ENCODE measurements around the gene MAMDC2.

Gene MAMDC2

DNA sequence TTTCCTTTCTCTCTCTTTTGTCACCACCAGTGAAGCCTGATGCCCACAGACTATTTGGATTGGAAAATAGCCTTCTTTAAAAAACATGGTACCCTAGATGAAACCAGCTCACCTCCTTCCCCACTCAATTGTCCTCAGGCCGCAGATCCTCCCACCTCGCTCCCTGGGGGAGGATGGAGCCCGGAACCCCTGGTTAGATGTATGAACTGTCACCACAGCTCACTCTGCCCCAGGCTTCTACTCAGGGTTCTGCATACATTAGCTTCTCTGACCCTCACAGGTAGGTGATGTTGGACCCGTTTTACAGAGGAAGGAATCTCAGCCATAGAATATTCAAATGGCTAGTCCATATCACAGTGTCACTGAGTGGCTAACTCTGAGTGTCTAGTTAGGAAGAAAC lies 1.8 kb downstream of the MAMDC2 start:
- no peak overlapping the region for H3K18ac ChIP-seq (ENCODE audit: low read depth in 1 of 2, low read length in 2 of 2)
- no peak overlapping the region for H4K91ac ChIP-seq (ENCODE audit: low read length)
- H3K27me3 ChIP-seq (ENCODE audit: control insufficient read depth in 1 of 2, insufficient read depth in 1 of 2, low read length in 2 of 2), result peaks cover 0 to 28% of the 10 kb centered on the region in 2 experiments
- no peak overlapping the region for H3K9ac ChIP-seq (ENCODE audit: low read length)
- H3K27ac ChIP-seq (ENCODE audit: low read length, poor library complexity, severe bottlenecking), result peak overlapping the region; percentile 97
- no peak overlapping the region for H3K23ac ChIP-seq (ENCODE audit: low read length in 2 of 2)
- peak overlapping the region; percentile 98 for H2AK5ac ChIP-seq (ENCODE audit: low read length, severe bottlenecking)
- peaks cover 30% of the 10 kb centered on the region for H3K4me1 ChIP-seq (ENCODE audit: control insufficient read depth, insufficient read depth, low read depth, low read length)
- H3K36me3 ChIP-seq (ENCODE audit: control insufficient read depth in 1 of 2, insufficient read depth in 2 of 2, low read depth in 1 of 2, low read length in 2 of 2), result peaks cover 0 to 12% of the 10 kb centered on the region in 2 experiments
- H3K79me1 ChIP-seq (replicated peaks; ENCODE audit: low read length, poor library complexity, severe bottlenecking), result peaks cover 7% of the 10 kb centered on the region
- no peaks in the 10 kb centered on the region for H3K9me3 ChIP-seq (ENCODE audit: control insufficient read depth, low read length)
- no peak overlapping the region for H2AFZ ChIP-seq (ENCODE audit: low read depth, low read length)
- no peak for DNase-seq
- WGBS, result 98% methylated on average over 3 of the region's 4 CpGs
- H3K4me3 ChIP-seq (ENCODE audit: insufficient read depth in 1 of 2, low read depth in 1 of 2, low read length in 2 of 2), result no peak overlapping the region
- no peak overlapping the region for H3K14ac ChIP-seq (ENCODE audit: low read length in 2 of 2)
- H4K8ac ChIP-seq (ENCODE audit: low read length), result no peak overlapping the region
- peak overlapping the region; percentile 39 for H2BK5ac ChIP-seq (ENCODE audit: low read depth, low read length, poor library complexity, severe bottlenecking)
- H3K4me2 ChIP-seq (ENCODE audit: low read length, poor library complexity, severe bottlenecking), result peak overlapping the region; percentile 74
- H2BK12ac ChIP-seq (ENCODE audit: low read length in 2 of 2), result no peak overlapping the region
- H2BK15ac ChIP-seq (ENCODE audit: low read depth, poor library complexity, severe bottlenecking), result no peak overlapping the region
- H2BK120ac ChIP-seq (ENCODE audit: low read depth, low read length), result no peak overlapping the region
- H3K4ac ChIP-seq (ENCODE audit: low read depth in 1 of 2, low read length in 2 of 2), result no peak overlapping the region

DNA sequence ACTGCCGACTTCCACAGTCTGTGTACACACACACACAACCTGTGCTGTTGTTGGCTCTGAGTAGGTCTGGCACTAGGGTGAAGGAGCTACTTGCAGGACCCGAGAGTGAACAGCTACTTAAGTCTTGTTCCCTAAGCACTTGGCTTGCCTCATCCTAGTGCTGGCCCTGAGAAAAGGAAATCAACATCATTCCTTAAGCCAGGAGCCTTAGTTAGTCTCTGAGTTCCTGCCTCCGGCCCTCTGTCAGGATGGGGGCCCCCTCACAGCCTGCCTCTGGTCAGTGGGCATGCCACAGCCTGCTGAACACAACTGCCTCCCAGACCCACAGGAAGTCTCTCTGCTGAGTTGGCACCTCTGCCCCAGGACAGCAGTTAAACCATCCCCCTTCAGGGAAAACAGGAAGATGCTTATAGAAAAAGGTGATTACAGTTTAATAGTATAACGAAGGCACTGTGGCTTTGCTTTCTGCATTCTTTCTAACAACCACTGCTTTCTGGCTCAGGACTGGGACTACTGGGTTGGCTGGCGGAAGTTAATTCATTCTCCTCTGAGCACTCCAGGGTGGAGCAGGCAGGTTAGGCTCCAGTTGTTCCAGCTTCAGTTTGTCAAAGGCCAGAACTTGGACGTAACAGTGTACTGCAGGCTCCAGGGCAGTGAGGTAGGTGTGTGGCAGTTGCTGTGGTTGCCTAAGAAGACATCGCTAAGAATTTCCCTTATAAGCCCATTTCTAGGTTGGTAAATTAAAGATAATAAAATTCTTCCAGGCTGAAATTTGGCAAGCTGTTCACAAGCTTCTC lies 2.8 kb downstream of the MAMDC2 start:
- Histone ChIP-seq H3K18ac (ENCODE audit: low read depth in 1 of 2, low read length in 2 of 2) (no peak overlapping the region), H3K14ac (ENCODE audit: low read length in 2 of 2) (peak overlapping the region in 1 of 2 experiments; percentile 68)

DNA sequence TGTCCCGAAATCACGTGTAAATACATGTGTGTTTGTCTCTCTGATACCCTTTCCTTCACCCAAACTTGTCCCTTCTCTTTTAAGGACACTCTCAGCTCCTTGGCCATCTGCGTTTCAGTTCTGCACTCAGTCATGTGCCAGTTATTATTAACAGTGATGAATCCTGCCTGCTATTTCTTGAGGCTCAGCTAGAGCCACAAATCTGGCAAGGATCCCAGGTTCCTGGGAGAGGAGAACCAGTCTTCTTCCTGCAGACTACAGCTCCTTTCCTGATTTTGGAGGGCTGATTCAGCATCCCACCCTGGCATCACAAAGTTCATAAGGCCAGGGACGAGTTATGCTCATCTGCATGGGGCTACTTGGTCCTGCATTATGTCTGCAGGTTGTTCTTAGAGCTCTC lies 5.6 kb downstream of the MAMDC2 start:
- Histone ChIP-seq H2AK5ac (ENCODE audit: low read length, severe bottlenecking) (no peak overlapping the region), H2BK120ac (ENCODE audit: low read depth, low read length) (no peak overlapping the region), H4K91ac (ENCODE audit: low read length) (no peak overlapping the region), H3K4me1 (ENCODE audit: control insufficient read depth, insufficient read depth, low read depth, low read length) (peaks cover 31% of the 10 kb centered on the region), H4K8ac (ENCODE audit: low read length) (no peak overlapping the region), H2BK15ac (ENCODE audit: low read depth, poor library complexity, severe bottlenecking) (no peak overlapping the region), H2BK5ac (ENCODE audit: low read depth, low read length, poor library complexity, severe bottlenecking) (no peak overlapping the region), H3K23ac (ENCODE audit: low read length in 2 of 2) (no peak overlapping the region), H3K9me3 (ENCODE audit: control insufficient read depth, low read length) (no peaks in the 10 kb centered on the region), H3K4ac (ENCODE audit: low read depth in 1 of 2, low read length in 2 of 2) (no peak overlapping the region), H2AFZ (ENCODE audit: low read depth, low read length) (no peak overlapping the region), H3K4me3 (ENCODE audit: insufficient read depth in 1 of 2, low read depth in 1 of 2, low read length in 2 of 2) (peak overlapping the region in 1 of 2 experiments; percentile 51), H3K4me2 (ENCODE audit: low read length, poor library complexity, severe bottlenecking) (no peak overlapping the region), H3K27me3 (ENCODE audit: control insufficient read depth in 1 of 2, insufficient read depth in 1 of 2, low read length in 2 of 2) (peaks cover 0 to 10% of the 10 kb centered on the region in 2 experiments), H3K36me3 (ENCODE audit: control insufficient read depth in 1 of 2, insufficient read depth in 2 of 2, low read depth in 1 of 2, low read length in 2 of 2) (peaks cover 0 to 15% of the 10 kb centered on the region in 2 experiments), H2BK12ac (ENCODE audit: low read length in 2 of 2) (no peak overlapping the region), H3K9ac (ENCODE audit: low read length) (peak overlapping the region; percentile 56), H3K27ac (ENCODE audit: low read length, poor library complexity, severe bottlenecking) (peak overlapping the region; percentile 38), H3K14ac (ENCODE audit: low read length in 2 of 2) (no peak overlapping the region), H3K79me1 (replicated peaks; ENCODE audit: low read length, poor library complexity, severe bottlenecking) (peaks cover 5% of the 10 kb centered on the region), H3K18ac (ENCODE audit: low read depth in 1 of 2, low read length in 2 of 2) (no peak overlapping the region)
- peak; percentile 46 for DNase-seq
- 90% methylated on average over 4 of the region's 4 CpGs for WGBS

More for the DNA sequence above, 2.8 kb downstream of the MAMDC2 start:
- H2AFZ ChIP-seq (ENCODE audit: low read depth, low read length), result no peak overlapping the region
- H2BK12ac ChIP-seq (ENCODE audit: low read length in 2 of 2), result peak overlapping the region; percentile 52 to 64
- H3K4ac ChIP-seq (ENCODE audit: low read depth in 1 of 2, low read length in 2 of 2), result no peak overlapping the region
- peak overlapping the region; percentile 97 for H3K27ac ChIP-seq (ENCODE audit: low read length, poor library complexity, severe bottlenecking)
- no peak overlapping the region for H4K8ac ChIP-seq (ENCODE audit: low read length)
- H3K9me3 ChIP-seq (ENCODE audit: control insufficient read depth, low read length), result no peaks in the 10 kb centered on the region
- H2BK5ac ChIP-seq (ENCODE audit: low read depth, low read length, poor library complexity, severe bottlenecking), result peak overlapping the region; percentile 88
- peaks cover 34% of the 10 kb centered on the region for H3K4me1 ChIP-seq (ENCODE audit: control insufficient read depth, insufficient read depth, low read depth, low read length)
- WGBS, result 61% methylated on average over 6 of the region's 7 CpGs
- H2BK120ac ChIP-seq (ENCODE audit: low read depth, low read length), result no peak overlapping the region
- no peak overlapping the region for H3K9ac ChIP-seq (ENCODE audit: low read length)
- DNase-seq, result no peak
- H2BK15ac ChIP-seq (ENCODE audit: low read depth, poor library complexity, severe bottlenecking), result no peak overlapping the region
- peak overlapping the region; percentile 98 for H2AK5ac ChIP-seq (ENCODE audit: low read length, severe bottlenecking)
- H3K4me2 ChIP-seq (ENCODE audit: low read length, poor library complexity, severe bottlenecking), result peak overlapping the region; percentile 74
- H3K4me3 ChIP-seq (ENCODE audit: insufficient read depth in 1 of 2, low read depth in 1 of 2, low read length in 2 of 2), result no peak overlapping the region
- H3K27me3 ChIP-seq (ENCODE audit: control insufficient read depth in 1 of 2, insufficient read depth in 1 of 2, low read length in 2 of 2), result peaks cover 0 to 28% of the 10 kb centered on the region in 2 experiments
- no peak overlapping the region for H3K23ac ChIP-seq (ENCODE audit: low read length in 2 of 2)
- peaks cover 0 to 15% of the 10 kb centered on the region in 2 experiments for H3K36me3 ChIP-seq (ENCODE audit: control insufficient read depth in 1 of 2, insufficient read depth in 2 of 2, low read depth in 1 of 2, low read length in 2 of 2)
- peaks cover 11% of the 10 kb centered on the region for H3K79me1 ChIP-seq (replicated peaks; ENCODE audit: low read length, poor library complexity, severe bottlenecking)
- no peak overlapping the region for H4K91ac ChIP-seq (ENCODE audit: low read length)

DNA sequence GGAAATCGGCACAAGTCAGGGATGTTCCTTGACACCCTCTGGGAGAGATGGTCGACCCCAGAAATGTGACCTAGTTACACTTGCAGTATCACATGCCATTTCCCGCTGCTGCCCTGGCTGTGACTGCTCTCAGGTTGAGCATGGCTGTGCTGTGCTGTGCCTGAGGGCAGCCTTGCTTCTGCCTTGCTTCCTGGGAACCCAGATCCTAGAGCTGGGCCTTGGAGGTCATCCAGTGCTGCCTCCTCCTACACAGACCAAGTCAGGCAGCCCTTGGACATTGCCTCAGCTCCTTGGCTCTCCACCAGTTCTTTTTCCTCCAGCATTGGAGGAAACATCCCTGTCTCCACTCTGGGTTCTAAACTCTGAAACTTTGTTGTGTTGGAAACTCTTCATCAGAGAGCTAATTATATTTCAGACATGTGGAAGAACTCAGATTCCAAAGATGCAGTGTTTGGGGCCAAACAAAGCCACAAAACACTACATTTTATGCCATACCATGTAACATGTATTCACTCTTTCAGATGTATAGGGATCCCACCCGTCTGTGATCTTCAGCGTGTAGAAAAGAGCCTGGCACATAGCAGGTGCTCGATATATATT lies 6.1 kb downstream of the MAMDC2 start:
- no peak overlapping the region for H2BK15ac ChIP-seq (ENCODE audit: low read depth, poor library complexity, severe bottlenecking)
- H3K9me3 ChIP-seq (ENCODE audit: control insufficient read depth, low read length), result no peaks in the 10 kb centered on the region
- peak; percentile 25 for DNase-seq
- H3K27me3 ChIP-seq (ENCODE audit: control insufficient read depth in 1 of 2, insufficient read depth in 1 of 2, low read length in 2 of 2), result peaks cover 0 to 10% of the 10 kb centered on the region in 2 experiments
- 96% methylated on average over 6 of the region's 6 CpGs for WGBS
- no peak overlapping the region for H3K4ac ChIP-seq (ENCODE audit: low read depth in 1 of 2, low read length in 2 of 2)
- H4K8ac ChIP-seq (ENCODE audit: low read length), result no peak overlapping the region
- H2BK12ac ChIP-seq (ENCODE audit: low read length in 2 of 2), result no peak overlapping the region
- no peak overlapping the region for H3K4me2 ChIP-seq (ENCODE audit: low read length, poor library complexity, severe bottlenecking)
- no peak overlapping the region for H3K23ac ChIP-seq (ENCODE audit: low read length in 2 of 2)
- H3K36me3 ChIP-seq (ENCODE audit: control insufficient read depth in 1 of 2, insufficient read depth in 2 of 2, low read depth in 1 of 2, low read length in 2 of 2), result peaks cover 0 to 15% of the 10 kb centered on the region in 2 experiments
- no peak overlapping the region for H2BK120ac ChIP-seq (ENCODE audit: low read depth, low read length)
- H3K9ac ChIP-seq (ENCODE audit: low read length), result peak overlapping the region; percentile 56
- H3K27ac ChIP-seq (ENCODE audit: low read length, poor library complexity, severe bottlenecking), result peak overlapping the region; percentile 24
- no peak overlapping the region for H2AFZ ChIP-seq (ENCODE audit: low read depth, low read length)
- H3K79me1 ChIP-seq (replicated peaks; ENCODE audit: low read length, poor library complexity, severe bottlenecking), result peaks cover 5% of the 10 kb centered on the region
- H3K4me3 ChIP-seq (ENCODE audit: insufficient read depth in 1 of 2, low read depth in 1 of 2, low read length in 2 of 2), result peak overlapping the region in 1 of 2 experiments; percentile 51
- peaks cover 31% of the 10 kb centered on the region for H3K4me1 ChIP-seq (ENCODE audit: control insufficient read depth, insufficient read depth, low read depth, low read length)
- peak overlapping the region; percentile 44 for H4K91ac ChIP-seq (ENCODE audit: low read length)
- peak overlapping the region in 1 of 2 experiments; percentile 25 for H3K18ac ChIP-seq (ENCODE audit: low read depth in 1 of 2, low read length in 2 of 2)
- no peak overlapping the region for H2BK5ac ChIP-seq (ENCODE audit: low read depth, low read length, poor library complexity, severe bottlenecking)
- no peak overlapping the region for H3K14ac ChIP-seq (ENCODE audit: low read length in 2 of 2)
- peak overlapping the region; percentile 10 for H2AK5ac ChIP-seq (ENCODE audit: low read length, severe bottlenecking)
